BE2C (cell line): ENCODE data around the gene NAPG.

ENCODE experiments used
- DNase-seq: peaks from one replicate; pipeline ENCODE4 v3.0.0-alpha.2; 2020
- H3K27me3 ChIP-seq: fragments of 250-450 bp; sonication (Bioruptor Pico); 2 replicates; pipeline ENCODE4 v1.5.1; 2020; ENCODE audit warnings: mild to moderate bottlenecking
- H3K36me3 ChIP-seq: fragments of 250-450 bp; sonication (Bioruptor Pico); 2 replicates; pipeline ENCODE4 v1.5.1; 2020; ENCODE audit warnings: mild to moderate bottlenecking
- H3K4me1 ChIP-seq: fragments of 250-450 bp; sonication (Bioruptor Pico); 2 replicates; pipeline ENCODE4 v1.5.1; 2020
- H3K4me3 ChIP-seq: 2 replicates; pipeline ENCODE4 v1.5.1; 2011; ENCODE audit warnings: low read depth, low read length
- H3K9me3 ChIP-seq: fragments of 250-450 bp; sonication (Bioruptor Pico); 2 replicates; pipeline ENCODE4 v1.5.1; 2020
- TF ChIP-seq, protein P1 (sequence below): IDR thresholded peaks from 2 replicates; pipeline ENCODE4 v1.5.1; 2012; ENCODE audit warnings: mild to moderate bottlenecking, low read depth, low read length

NAPG gene

DNA sequence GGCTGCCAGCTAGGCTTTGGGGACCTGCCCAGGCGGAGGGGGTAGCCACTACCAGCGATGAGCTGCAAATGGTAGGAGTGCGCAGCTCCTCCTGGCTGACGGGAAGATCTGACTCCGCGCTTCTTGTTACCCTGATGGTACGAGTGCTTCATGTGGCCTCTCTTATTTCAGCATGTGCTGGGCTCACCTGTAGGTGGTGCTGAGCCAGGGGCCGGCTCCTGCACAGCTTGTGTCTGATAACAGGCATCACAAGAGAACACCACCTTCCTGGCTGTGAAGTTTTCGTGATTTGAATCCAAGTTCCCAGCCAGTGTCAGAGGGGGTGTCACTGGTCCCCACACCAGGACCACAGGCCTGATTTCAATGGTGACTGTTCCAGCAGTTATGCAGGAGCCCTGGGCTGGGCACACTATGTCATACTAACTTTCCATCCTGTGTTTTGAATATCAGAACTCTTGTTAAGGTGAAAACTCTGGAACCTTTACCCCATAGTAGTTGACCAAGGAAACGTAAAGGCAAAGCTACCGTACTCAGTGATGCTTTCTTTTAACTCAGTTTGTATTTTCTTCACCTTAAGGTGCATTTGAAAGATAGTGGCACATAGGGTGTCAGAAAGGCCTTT, 43.4 kb upstream of the NAPG start:
- DNase-seq, result no peak
- no peaks in the 10 kb centered on the region for H3K36me3 ChIP-seq
- H3K27me3 ChIP-seq, result no peaks in the 10 kb centered on the region
- TF ChIP-seq, protein P1, sequence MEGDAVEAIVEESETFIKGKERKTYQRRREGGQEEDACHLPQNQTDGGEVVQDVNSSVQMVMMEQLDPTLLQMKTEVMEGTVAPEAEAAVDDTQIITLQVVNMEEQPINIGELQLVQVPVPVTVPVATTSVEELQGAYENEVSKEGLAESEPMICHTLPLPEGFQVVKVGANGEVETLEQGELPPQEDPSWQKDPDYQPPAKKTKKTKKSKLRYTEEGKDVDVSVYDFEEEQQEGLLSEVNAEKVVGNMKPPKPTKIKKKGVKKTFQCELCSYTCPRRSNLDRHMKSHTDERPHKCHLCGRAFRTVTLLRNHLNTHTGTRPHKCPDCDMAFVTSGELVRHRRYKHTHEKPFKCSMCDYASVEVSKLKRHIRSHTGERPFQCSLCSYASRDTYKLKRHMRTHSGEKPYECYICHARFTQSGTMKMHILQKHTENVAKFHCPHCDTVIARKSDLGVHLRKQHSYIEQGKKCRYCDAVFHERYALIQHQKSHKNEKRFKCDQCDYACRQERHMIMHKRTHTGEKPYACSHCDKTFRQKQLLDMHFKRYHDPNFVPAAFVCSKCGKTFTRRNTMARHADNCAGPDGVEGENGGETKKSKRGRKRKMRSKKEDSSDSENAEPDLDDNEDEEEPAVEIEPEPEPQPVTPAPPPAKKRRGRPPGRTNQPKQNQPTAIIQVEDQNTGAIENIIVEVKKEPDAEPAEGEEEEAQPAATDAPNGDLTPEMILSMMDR, result no peak
- no peaks in the 10 kb centered on the region for H3K4me1 ChIP-seq
- H3K4me3 ChIP-seq, result no peak overlapping the region
- H3K9me3 ChIP-seq, result no peaks in the 10 kb centered on the region

DNA sequence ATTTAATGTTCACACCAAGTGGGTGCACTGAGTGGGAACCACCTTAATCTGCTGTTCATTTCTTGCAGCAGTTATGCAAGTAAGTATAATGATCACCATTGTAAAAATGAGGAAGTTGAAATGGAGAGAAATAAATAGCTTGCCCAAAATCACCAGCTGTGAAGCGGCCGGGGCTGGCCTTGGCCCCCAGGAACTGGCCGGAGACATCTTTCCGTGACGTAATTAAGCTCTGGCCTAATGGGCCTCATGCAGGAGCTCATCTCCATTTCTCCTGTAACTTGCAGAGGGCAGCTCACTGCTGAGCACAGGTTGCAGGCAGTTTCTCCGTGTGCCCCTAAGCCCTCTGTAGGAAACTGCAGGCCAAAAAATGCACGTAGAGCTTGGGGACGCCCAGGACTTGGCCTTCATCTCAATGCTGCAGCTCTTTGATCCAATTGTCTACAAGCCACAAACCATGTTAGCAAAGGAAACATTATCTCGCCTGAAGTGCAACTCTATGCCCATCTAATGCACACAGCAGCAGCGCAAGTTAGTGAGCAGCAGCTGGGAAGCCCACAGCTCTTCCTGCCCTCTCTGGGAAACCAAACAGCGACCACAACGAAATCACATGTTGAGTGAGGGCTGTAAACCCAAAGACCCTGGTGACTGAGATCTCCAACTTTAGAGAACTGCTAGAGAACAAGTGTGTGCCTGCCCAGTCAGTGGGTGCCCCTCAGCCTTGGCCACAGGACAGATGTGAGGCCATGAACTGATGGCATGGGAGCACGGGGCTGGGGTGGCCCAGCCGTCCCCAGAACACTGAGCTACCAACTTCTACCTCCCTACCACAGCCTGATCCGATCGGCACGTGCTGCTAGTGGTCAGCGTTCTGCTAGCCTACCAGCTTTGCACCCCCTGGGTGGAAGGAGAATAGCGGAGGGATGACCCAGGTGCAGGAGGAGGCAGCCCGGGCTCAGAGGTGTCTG, 42.6 kb upstream of the NAPG start:
- no peak for DNase-seq
- Histone ChIP-seq H3K4me1 (no peaks in the 10 kb centered on the region), H3K27me3 (no peaks in the 10 kb centered on the region), H3K9me3 (no peaks in the 10 kb centered on the region), H3K36me3 (no peaks in the 10 kb centered on the region), H3K4me3 (no peak overlapping the region)
- TF ChIP-seq, protein P1, result no peak

GRCh38 chr18:10485475-10485874, 40.4 kb upstream of the NAPG start:
- TF ChIP-seq, protein P1, result no peak
- H3K4me3 ChIP-seq, result no peak overlapping the region
- no peaks in the 10 kb centered on the region for H3K36me3 ChIP-seq
- H3K4me1 ChIP-seq, result no peaks in the 10 kb centered on the region
- no peak for DNase-seq
- no peaks in the 10 kb centered on the region for H3K9me3 ChIP-seq
- no peaks in the 10 kb centered on the region for H3K27me3 ChIP-seq

- Histone ChIP-seq H3K9me3 (no peaks in the 10 kb centered on the region), H3K4me1 (no peaks in the 10 kb centered on the region), H3K27me3 (no peaks in the 10 kb centered on the region), H3K36me3 (no peaks in the 10 kb centered on the region), H3K4me3 (no peak overlapping the region)
- TF ChIP-seq, protein P1, result no peak
- DNase-seq, result no peak
Observed at GRCh38 chr18:10486362-10486761, 39.5 kb upstream of the NAPG start.

DNA sequence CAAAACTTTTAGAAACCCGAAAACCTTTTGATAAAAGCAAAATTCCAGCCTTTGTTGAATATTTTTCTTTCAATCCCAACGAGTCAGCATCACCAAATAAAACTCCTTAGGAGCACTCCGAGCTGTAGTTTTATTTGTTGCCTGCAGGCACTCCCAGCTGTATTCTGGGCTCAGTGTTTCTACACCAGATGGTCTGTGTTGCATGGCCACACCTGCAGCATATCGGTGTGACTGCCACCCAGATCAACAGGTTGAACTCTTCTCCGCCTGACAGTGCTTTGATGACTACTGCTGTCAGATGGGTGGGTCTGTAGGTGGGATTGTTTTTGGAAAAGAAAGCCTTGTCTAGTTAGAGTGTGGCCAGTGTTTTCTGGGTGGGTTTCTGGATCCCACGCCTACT, 38.7 kb upstream of the NAPG start:
- TF ChIP-seq, protein P1, result no peak
- Histone ChIP-seq H3K4me3 (no peak overlapping the region), H3K9me3 (no peaks in the 10 kb centered on the region), H3K27me3 (no peaks in the 10 kb centered on the region), H3K4me1 (no peaks in the 10 kb centered on the region), H3K36me3 (no peaks in the 10 kb centered on the region)
- no peak for DNase-seq

GRCh38 chr18:10488017-10488416, 37.8 kb upstream of the NAPG start:
- no peaks in the 10 kb centered on the region for H3K36me3 ChIP-seq
- H3K4me1 ChIP-seq, result no peaks in the 10 kb centered on the region
- no peaks in the 10 kb centered on the region for H3K9me3 ChIP-seq
- TF ChIP-seq, protein P1, result no peak
- DNase-seq, result no peak
- no peaks in the 10 kb centered on the region for H3K27me3 ChIP-seq
- H3K4me3 ChIP-seq, result no peak overlapping the region
